ENCODE results near the gene CERS1.

CERS1 gene

GRCh38 chr19:18898081-18898606 lies 2.2 kb upstream of the CERS1 start:
- H3K4me1 ChIP-seq (ENCODE audit: insufficient read depth, low read length): no peaks in the 10 kb centered on the region
- H3K36me3 ChIP-seq (ENCODE audit: insufficient read depth, low read length): no peaks in the 10 kb centered on the region; the same call in 1 of the 2 replicates
- no peaks in the 10 kb centered on the region for H3K9me3 ChIP-seq (ENCODE audit: control insufficient read depth, insufficient read depth, low read length)
- H3K9ac ChIP-seq (ENCODE audit: low read depth, low read length): no peak overlapping the region

GRCh38 chr19:18897094-18898029 lies 1.4 kb upstream of the CERS1 start:
- no peaks in the 10 kb centered on the region for H3K9me3 ChIP-seq (ENCODE audit: control insufficient read depth, insufficient read depth, low read length)
- H3K4me1 ChIP-seq (ENCODE audit: insufficient read depth, low read length): no peaks in the 10 kb centered on the region
- no peak overlapping the region for H3K9ac ChIP-seq (ENCODE audit: low read depth, low read length)
- H3K36me3 ChIP-seq (ENCODE audit: insufficient read depth, low read length): no peaks in the 10 kb centered on the region; the same call in 1 of the 2 replicates

DNA sequence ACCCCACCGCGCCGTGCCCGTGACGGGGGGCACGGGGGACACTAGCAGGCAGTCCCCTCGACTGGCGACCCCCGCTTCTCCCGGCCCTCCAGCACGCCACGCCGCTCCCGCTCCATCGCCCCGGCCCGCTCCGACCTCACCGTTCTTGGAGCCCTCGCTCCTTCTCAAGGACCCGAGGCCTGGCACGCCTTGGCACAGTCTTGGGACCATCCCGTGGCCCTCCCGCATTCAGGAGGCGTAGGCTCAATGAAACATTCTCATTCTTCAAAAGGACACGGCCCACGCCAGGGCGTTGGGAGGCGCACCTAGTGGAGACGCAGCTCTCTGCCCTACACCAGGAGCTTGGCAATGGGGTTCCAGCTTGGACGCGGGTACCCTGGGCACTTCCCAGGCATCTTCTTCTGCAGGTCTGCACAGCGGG lies 473 bp upstream of the CERS1 start:
- Histone ChIP-seq H3K9me3 (ENCODE audit: control insufficient read depth, insufficient read depth, low read length) (no peaks in the 10 kb centered on the region), H3K9ac (ENCODE audit: low read depth, low read length) (peak overlapping the region; percentile 30; the same call in 1 of the 2 replicates), H3K36me3 (ENCODE audit: insufficient read depth, low read length) (no peaks in the 10 kb centered on the region; the same call in 1 of the 2 replicates), H3K4me1 (ENCODE audit: insufficient read depth, low read length) (no peaks in the 10 kb centered on the region)

DNA sequence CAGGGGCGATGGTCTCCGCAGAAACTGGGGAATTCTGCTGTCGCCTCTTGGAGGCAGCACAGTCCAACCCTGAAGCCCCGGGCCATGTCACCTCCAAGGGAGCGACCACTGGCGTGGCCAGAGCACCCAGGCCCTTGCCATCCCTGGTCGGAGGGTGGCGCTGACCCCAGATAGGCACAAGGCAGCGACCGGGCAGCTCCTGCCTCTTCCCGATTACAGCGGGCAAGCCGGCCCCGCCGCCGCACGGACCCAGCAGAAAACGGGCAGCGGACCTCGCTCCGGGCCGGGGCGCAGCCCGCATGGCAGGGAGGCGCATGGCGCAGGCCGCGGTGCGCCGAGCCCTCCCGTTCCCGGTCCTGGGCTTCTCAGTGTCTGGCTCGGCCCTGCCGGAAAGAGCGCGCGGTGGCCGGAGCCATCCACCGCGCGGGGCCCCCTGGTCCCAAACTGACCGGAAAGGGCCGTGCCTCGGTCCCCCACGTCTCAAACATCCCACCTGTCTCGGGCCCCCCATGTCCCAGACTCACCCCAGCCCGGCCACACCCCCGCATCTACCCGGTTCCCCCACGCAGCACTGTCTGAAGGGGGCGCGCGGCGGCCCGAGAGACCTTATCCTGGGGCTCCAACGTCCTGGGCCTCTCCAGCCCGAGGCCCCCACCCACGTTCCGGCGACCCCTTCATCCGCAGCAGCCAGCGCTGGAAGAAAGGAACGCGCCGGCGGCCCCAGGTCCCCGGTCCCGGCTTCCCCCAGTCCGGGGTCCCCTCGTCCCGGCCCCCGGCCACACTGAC lies 727 bp downstream of the CERS1 start:
- Histone ChIP-seq H3K36me3 (ENCODE audit: insufficient read depth, low read length) (no peaks in the 10 kb centered on the region), H3K4me1 (ENCODE audit: insufficient read depth, low read length) (no peaks in the 10 kb centered on the region)

GRCh38 chr19:18894254-18895037 lies 1.5 kb downstream of the CERS1 start:
- H3K4me1 ChIP-seq (ENCODE audit: insufficient read depth, low read length): no peaks in the 10 kb centered on the region
- peak overlapping the region; percentile 67; the same call in 1 of the 2 replicates for H3K9ac ChIP-seq (ENCODE audit: low read depth, low read length)
- no peaks in the 10 kb centered on the region for H3K9me3 ChIP-seq (ENCODE audit: control insufficient read depth, insufficient read depth, low read length)
- no peaks in the 10 kb centered on the region for H3K36me3 ChIP-seq (ENCODE audit: insufficient read depth, low read length)

More for the DNA sequence above, 727 bp downstream of the CERS1 start:
- Histone ChIP-seq H3K9ac (ENCODE audit: low read depth, low read length) (peak overlapping the region; percentile 67), H3K9me3 (ENCODE audit: control insufficient read depth, insufficient read depth, low read length) (no peaks in the 10 kb centered on the region)

DNA sequence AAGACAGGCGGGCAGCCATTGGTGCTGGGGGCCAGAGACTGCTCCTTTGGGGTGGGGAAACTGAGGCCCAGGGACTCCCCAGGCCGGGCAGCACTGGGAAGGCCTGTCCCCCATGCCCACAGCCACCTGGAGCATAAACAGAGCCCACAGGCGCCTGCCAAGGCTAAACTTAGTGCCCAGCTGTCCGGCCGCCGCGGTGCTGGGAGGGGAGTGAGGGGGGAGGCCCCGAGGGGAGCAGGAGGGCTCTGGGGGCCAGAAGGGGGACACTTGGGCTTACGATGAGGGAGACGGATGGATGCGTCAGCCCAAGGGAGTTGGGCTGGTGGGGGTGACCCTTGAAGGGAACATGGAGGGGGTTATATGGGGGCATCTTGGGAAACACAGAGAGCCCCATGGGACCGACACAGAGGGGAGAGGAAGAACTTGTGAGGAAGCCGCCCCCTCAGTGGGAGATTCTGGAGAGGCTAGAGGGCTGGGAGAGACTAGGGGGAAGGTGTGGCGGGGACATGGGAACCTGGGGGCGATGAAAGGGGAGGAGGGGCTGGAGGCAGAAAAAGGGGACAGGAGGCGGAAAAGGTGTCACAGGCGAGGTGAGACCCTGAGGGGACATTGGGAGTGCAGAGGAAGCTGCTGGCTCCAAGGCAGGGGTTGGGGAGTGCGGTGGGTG lies 2.2 kb downstream of the CERS1 start:
- Histone ChIP-seq H3K36me3 (ENCODE audit: insufficient read depth, low read length) (no peaks in the 10 kb centered on the region), H3K9me3 (ENCODE audit: control insufficient read depth, insufficient read depth, low read length) (no peaks in the 10 kb centered on the region), H3K4me1 (ENCODE audit: insufficient read depth, low read length) (no peaks in the 10 kb centered on the region), H3K9ac (ENCODE audit: low read depth, low read length) (no peak overlapping the region)

DNA sequence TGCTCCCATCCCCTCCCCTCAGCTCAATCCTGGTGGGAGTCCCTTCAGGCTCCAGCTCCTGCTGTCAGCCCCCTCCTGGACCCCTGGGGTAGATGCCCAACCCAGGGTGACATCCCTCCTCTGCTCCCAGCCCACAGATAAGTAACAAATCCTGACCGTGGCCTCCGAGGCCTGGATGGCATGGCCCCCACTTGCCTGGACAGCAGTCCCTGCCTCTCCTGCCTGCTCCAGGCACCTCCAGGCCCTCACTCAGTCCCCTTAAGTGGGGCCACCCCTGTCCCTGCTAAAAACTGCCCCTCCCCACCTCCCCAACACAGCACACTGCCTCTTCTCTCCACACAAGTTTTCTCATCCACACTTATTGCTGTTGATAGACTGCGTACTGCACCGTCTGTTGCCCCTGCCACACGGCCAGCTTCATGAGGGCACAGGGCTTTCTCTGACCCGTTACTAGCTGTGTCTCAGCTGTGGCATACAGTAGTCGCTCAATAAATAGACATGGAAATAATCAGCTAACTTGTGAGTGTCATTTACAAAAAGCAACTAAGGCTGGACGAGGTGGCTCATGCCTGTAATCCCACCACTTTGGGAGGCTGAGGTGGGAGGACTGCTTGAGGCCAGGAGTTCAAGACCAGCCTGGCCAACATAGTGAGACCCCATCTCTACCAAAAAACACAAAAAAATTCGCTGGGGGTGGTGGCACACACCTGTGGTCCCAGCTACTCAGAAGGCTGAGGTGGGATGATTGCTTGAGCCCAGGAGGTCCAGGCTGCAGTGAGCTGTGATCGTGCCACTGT lies 5.8 kb downstream of the CERS1 start:
- Histone ChIP-seq H3K9ac (ENCODE audit: low read depth, low read length) (no peak overlapping the region), H3K9me3 (ENCODE audit: control insufficient read depth, insufficient read depth, low read length) (no peaks in the 10 kb centered on the region), H3K4me1 (ENCODE audit: insufficient read depth, low read length) (no peaks in the 10 kb centered on the region), H3K36me3 (ENCODE audit: insufficient read depth, low read length) (no peaks in the 10 kb centered on the region)

- Histone ChIP-seq H3K9ac (ENCODE audit: low read depth, low read length) (no peak overlapping the region), H3K36me3 (ENCODE audit: insufficient read depth, low read length) (no peaks in the 10 kb centered on the region; the same call in 1 of the 2 replicates), H3K4me1 (ENCODE audit: insufficient read depth, low read length) (no peaks in the 10 kb centered on the region), H3K9me3 (ENCODE audit: control insufficient read depth, insufficient read depth, low read length) (no peaks in the 10 kb centered on the region)
Observed at GRCh38 chr19:18886972-18887371, 9.0 kb downstream of the CERS1 start.

GRCh38 chr19:18883526-18884304 lies 12.2 kb downstream of the CERS1 start:
- H3K36me3 ChIP-seq (ENCODE audit: insufficient read depth, low read length): no peaks in the 10 kb centered on the region; the same call in 1 of the 2 replicates
- H3K4me1 ChIP-seq (ENCODE audit: insufficient read depth, low read length): no peaks in the 10 kb centered on the region; the same call in 1 of the 2 replicates

GRCh38 chr19:18881491-18881890 lies 14.5 kb downstream of the CERS1 start:
- H3K9me3 ChIP-seq (ENCODE audit: control insufficient read depth, insufficient read depth, low read length): no peaks in the 10 kb centered on the region
- no peak overlapping the region for H3K9ac ChIP-seq (ENCODE audit: low read depth, low read length)
- H3K36me3 ChIP-seq (ENCODE audit: insufficient read depth, low read length): no peaks in the 10 kb centered on the region; the same call in 1 of the 2 replicates
- H3K4me1 ChIP-seq (ENCODE audit: insufficient read depth, low read length): no peaks in the 10 kb centered on the region; the same call in 1 of the 2 replicates

More at GRCh38 chr19:18883526-18884304, 12.2 kb downstream of the CERS1 start:
- no peaks in the 10 kb centered on the region for H3K9me3 ChIP-seq (ENCODE audit: control insufficient read depth, insufficient read depth, low read length)
- no peak overlapping the region for H3K9ac ChIP-seq (ENCODE audit: low read depth, low read length)

DNA sequence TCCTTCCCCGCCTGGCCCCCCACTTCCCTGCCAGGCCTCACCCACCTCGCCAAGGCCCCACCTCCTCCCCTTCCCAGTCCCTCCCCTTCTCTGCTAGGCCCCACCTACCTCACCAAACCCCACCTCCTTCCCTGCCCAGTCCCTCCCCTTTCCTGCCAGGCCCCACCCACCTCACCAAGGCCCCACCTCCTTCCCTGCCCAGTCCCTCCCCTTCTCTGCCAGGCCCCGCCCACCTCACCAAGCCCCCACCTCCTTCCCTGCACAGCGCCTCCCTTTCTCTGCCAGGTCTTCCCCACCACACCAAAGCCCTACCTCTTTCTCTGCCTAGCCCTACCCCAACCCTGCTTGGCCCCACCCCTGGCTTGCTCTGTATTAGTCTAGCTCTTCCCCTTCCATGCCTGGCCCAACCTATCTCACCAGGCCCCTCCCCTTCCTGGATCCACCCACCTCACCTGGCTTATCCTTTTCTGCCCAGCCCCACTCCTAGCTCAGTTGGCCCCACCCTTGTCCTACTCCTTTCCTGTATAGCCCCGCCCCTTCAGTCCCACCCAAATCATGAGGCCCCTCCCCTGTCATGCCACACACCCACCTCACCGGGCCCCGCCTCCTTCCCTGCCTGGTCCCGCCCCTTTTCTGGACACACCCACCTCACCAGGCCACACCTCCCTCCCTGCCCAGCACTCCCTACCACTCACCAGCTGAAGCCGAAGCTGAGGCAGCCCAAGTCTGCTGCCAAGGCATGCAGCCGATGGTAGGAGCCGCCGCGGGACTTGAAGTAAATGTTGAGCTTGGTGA lies 16.2 kb downstream of the CERS1 start:
- no peak overlapping the region for H3K9ac ChIP-seq (ENCODE audit: low read depth, low read length)
- no peaks in the 10 kb centered on the region for H3K9me3 ChIP-seq (ENCODE audit: control insufficient read depth, insufficient read depth, low read length)
- H3K4me1 ChIP-seq (ENCODE audit: insufficient read depth, low read length): no peaks in the 10 kb centered on the region; the same call in 1 of the 2 replicates
- no peaks in the 10 kb centered on the region; the same call in 1 of the 2 replicates for H3K36me3 ChIP-seq (ENCODE audit: insufficient read depth, low read length)
